Measurements from ENCODE around the gene KRTAP10-7.

GRCh38 chr21:44571844-44572782 lies 28.3 kb upstream of the KRTAP10-7 start:
- TF ChIP-seq EP300 (IDR thresholded peaks at IDR 0.05) = no peak
- no peak for TF ChIP-seq POLR2AphosphoS5 (IDR thresholded peaks at IDR 0.05)
